Nephron progenitor cell (in vitro differentiated cells): ENCODE data around the gene ZNF750.
A peak's percentile ranks its signal among the peaks of the same experiment; 100 is the strongest.

Source experiments
- DNase-seq: peaks from one replicate; pipeline ENCODE4 v3.0.0; 2021
- H3K27ac Mint-ChIP-seq: 2 replicates; pipeline ENCODE4 v1.8.0; 2021; ENCODE audit warnings: mild to moderate bottlenecking, moderate library complexity, mixed read lengths
- H3K27me3 Mint-ChIP-seq: 2 replicates; pipeline ENCODE4 v1.8.0; 2021; ENCODE audit warnings: mild to moderate bottlenecking, low read depth, mixed read lengths; ENCODE audit not compliant: poor library complexity
- H3K36me3 Mint-ChIP-seq: 2 replicates; pipeline ENCODE4 v1.8.0; 2021; ENCODE audit warnings: low read depth, mixed read lengths
- H3K4me1 Mint-ChIP-seq: 2 replicates; pipeline ENCODE4 v1.8.0; 2021; ENCODE audit warnings: mixed read lengths
- H3K4me3 Mint-ChIP-seq: 2 replicates; pipeline ENCODE4 v1.8.0; 2021; ENCODE audit warnings: mild to moderate bottlenecking, moderate library complexity, mixed read lengths
- H3K9me3 Mint-ChIP-seq: 2 replicates; pipeline ENCODE4 v1.8.0; 2021; ENCODE audit warnings: mild to moderate bottlenecking, moderate library complexity, mixed read lengths
- TF ChIP-seq, protein P1 (sequence below): fragments of 200-600 bp; sonication (generic); IDR thresholded peaks from 2 replicates; pipeline ENCODE4 v1.5.0; 2021; ENCODE audit warnings: antibody characterized with exemption

ZNF750 gene

DNA sequence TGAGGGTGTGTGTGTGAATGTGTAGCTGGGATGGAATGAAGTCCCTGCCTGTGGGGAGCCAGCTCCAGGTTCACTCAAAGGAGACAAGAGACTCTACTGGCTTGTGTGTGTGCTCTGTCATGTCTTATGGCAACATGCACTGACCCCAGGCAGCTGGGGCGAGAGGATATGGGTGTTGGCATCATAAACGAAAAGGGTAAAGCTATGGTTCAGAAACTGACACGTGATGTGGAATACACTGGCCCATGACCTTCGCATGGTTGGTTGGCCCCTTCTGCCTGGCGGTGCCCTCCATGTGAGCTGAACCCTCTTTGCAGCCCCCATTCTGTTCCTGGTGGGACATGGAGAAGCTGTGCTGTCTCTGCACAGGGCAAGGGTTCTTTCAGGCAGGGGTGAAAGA lies 21.9 kb downstream of the ZNF750 start:
- Mint-ChIP-seq H3K36me3 (peaks cover 100% of the 10 kb centered on the region), H3K27ac (no peak overlapping the region), H3K4me3 (no peak overlapping the region), H3K4me1 (peaks cover 14% of the 10 kb centered on the region), H3K27me3 (no peaks in the 10 kb centered on the region), H3K9me3 (peaks cover 60% of the 10 kb centered on the region)
- no peak for DNase-seq
- TF ChIP-seq, protein P1, sequence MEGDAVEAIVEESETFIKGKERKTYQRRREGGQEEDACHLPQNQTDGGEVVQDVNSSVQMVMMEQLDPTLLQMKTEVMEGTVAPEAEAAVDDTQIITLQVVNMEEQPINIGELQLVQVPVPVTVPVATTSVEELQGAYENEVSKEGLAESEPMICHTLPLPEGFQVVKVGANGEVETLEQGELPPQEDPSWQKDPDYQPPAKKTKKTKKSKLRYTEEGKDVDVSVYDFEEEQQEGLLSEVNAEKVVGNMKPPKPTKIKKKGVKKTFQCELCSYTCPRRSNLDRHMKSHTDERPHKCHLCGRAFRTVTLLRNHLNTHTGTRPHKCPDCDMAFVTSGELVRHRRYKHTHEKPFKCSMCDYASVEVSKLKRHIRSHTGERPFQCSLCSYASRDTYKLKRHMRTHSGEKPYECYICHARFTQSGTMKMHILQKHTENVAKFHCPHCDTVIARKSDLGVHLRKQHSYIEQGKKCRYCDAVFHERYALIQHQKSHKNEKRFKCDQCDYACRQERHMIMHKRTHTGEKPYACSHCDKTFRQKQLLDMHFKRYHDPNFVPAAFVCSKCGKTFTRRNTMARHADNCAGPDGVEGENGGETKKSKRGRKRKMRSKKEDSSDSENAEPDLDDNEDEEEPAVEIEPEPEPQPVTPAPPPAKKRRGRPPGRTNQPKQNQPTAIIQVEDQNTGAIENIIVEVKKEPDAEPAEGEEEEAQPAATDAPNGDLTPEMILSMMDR, result no peak

- H3K27ac Mint-ChIP-seq, result peak overlapping the region; percentile 92
- TF ChIP-seq, protein P1, result no peak
- H3K9me3 Mint-ChIP-seq, result peaks cover 46% of the 10 kb centered on the region
- H3K4me1 Mint-ChIP-seq, result peaks cover 6% of the 10 kb centered on the region
- H3K27me3 Mint-ChIP-seq, result no peaks in the 10 kb centered on the region
- no peak for DNase-seq
- H3K4me3 Mint-ChIP-seq, result no peak overlapping the region
- H3K36me3 Mint-ChIP-seq, result peaks cover 86% of the 10 kb centered on the region
Measured at GRCh38 chr17:82816358-82816757, 23.5 kb downstream of the ZNF750 start.

GRCh38 chr17:82815790-82816305 lies 24.0 kb downstream of the ZNF750 start:
- H3K36me3 Mint-ChIP-seq, result peaks cover 81% of the 10 kb centered on the region
- no peak overlapping the region for H3K4me3 Mint-ChIP-seq
- H3K9me3 Mint-ChIP-seq, result peaks cover 41% of the 10 kb centered on the region
- DNase-seq, result no peak
- peak overlapping the region; percentile 92 for H3K27ac Mint-ChIP-seq
- H3K4me1 Mint-ChIP-seq, result peaks cover 6% of the 10 kb centered on the region
- TF ChIP-seq, protein P1, result no peak
- H3K27me3 Mint-ChIP-seq, result no peaks in the 10 kb centered on the region

DNA sequence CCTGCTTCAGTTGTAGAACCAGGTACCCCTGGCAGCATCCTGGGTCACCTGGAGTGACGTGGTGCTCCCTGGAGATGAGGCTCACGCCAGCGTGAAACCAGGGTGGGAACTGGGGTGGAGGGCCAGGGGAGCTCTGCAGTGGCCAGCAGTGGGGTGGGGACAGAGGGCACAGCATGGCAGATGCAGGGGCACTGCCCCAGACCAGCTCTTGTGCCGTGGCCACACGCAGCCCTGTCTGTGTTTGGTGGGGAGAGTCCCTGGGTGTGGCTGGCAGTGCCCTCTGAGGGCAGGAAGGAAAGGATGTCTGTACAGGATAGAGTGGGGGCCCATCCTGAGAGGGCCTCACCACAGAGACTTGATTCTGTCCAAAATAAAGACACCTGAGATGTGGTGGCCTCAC lies 24.5 kb downstream of the ZNF750 start:
- Mint-ChIP-seq H3K9me3 (peaks cover 36% of the 10 kb centered on the region), H3K27ac (no peak overlapping the region), H3K27me3 (no peaks in the 10 kb centered on the region), H3K36me3 (peaks cover 80% of the 10 kb centered on the region), H3K4me3 (no peak overlapping the region), H3K4me1 (peaks cover 10% of the 10 kb centered on the region)
- DNase-seq, result no peak
- TF ChIP-seq, protein P1, result no peak

DNA sequence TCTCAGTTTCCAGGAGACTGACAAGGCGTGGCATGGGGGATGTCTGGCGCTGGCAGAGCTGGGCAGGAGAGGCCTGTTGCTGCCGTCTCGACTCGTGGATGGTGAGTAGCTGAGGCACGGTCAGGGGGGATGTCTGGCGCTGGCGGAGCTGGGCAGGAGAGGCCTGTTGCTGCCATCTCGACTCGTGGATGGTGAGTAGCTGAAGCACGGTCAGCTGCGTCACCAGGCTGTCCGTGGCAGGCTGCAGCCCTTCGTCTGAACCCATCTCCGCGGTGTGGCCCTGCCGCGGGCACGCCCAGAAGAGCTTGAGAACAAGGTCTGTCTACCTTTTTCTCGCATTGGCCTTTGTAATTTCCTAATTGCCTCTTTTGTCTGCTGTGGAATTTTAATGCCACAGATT lies 25.0 kb downstream of the ZNF750 start:
- no peak for DNase-seq
- Mint-ChIP-seq H3K36me3 (peaks cover 77% of the 10 kb centered on the region), H3K27ac (no peak overlapping the region), H3K9me3 (peaks cover 31% of the 10 kb centered on the region), H3K4me1 (peaks cover 11% of the 10 kb centered on the region), H3K27me3 (no peaks in the 10 kb centered on the region), H3K4me3 (no peak overlapping the region)
- TF ChIP-seq, protein P1, result no peak

DNA sequence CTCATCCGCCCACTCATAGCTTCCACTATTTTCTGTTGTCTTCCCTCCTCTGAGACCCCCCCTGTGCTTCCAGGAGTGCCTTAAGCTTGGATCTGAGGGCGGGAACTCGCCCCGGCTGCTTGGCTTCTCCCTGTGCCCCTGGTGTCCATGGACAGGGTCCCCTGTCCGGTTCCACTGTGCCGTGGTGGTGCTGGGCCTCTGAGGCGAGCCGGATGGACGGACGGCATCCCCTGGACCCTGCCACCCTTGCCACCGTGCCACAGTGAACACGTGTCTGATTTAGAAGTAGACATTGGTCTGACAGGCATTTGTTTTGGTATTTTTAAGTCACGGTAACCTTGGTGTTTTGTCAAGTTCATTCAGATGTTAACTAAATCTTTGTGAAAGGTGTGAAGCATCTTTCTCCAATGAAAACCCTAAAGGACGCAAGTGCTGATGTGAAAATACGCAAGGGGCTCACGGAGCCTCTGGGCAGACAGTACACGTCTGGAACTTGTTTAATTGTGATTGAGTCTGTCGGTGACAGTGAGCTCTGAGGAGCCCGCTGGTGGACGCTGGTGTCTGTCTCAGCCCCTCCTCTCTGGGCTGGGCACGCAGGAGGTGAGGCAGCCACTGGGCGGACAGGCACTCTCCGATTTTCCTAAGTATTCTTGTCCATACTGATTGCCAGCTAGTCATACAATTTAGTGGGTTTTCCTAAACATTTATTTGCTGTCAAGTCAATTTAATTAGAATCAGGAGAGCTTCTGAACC lies 26.3 kb downstream of the ZNF750 start:
- DNase-seq, result no peak
- peaks cover 68% of the 10 kb centered on the region for H3K36me3 Mint-ChIP-seq
- H3K4me1 Mint-ChIP-seq, result peaks cover 11% of the 10 kb centered on the region
- H3K9me3 Mint-ChIP-seq, result peaks cover 17% of the 10 kb centered on the region
- no peak overlapping the region for H3K4me3 Mint-ChIP-seq
- H3K27me3 Mint-ChIP-seq, result no peaks in the 10 kb centered on the region
- peak overlapping the region; percentile 63 for H3K27ac Mint-ChIP-seq
- TF ChIP-seq, protein P1, result no peak
